K562 (cell line): ENCODE measurements around the gene UBE2L3. TPM values are rescaled to one million over a fixed set of nuclear protein-coding genes. Genes with fewer than 3 reads are reported as not detected.

Source experiments
- BCL6 ChIP-seq: fragments of 250-450 bp; sonication (Bioruptor Pico); IDR thresholded peaks from 2 replicates; pipeline ENCODE4 v1.4.0; 2020
- CBFB ChIP-seq: sonication (generic); formaldehyde crosslinking; IDR thresholded peaks from 2 replicates; pipeline ENCODE4 v1.4.0; 2020; ENCODE audit warnings: mild to moderate bottlenecking, missing genetic modification reagents
- CHD4 ChIP-seq: fragments of 200-600 bp; sonication (generic); IDR thresholded peaks from 3 replicates; pipeline ENCODE4 v1.6.1; 2012; ENCODE audit warnings: low read depth, mild to moderate bottlenecking, mixed read lengths, low read length, inconsistent platforms; ENCODE audit not compliant: insufficient read depth, insufficient replicate concordance, poor library complexity, severe bottlenecking
- EGR1 ChIP-seq: fragments of 450-650 bp; conservative IDR thresholded peaks from 2 replicates; pipeline ENCODE4 v1.6.1; 2017; ENCODE audit warnings: mild to moderate bottlenecking
- GTF2F1 ChIP-seq: IDR thresholded peaks from 2 replicates; pipeline ENCODE4 v1.6.1; 2011; ENCODE audit warnings: low read depth, low read length, improper control_type of control experiment
- HMG20B ChIP-seq: fragments of 250-450 bp; sonication (Bioruptor Pico); IDR thresholded peaks from 2 replicates; pipeline ENCODE4 v1.5.0; 2021; ENCODE audit warnings: mild to moderate bottlenecking
- HMGN3 ChIP-seq: IDR thresholded peaks from 2 replicates; pipeline ENCODE4 v1.6.1; 2011; ENCODE audit warnings: borderline replicate concordance, low read depth, mild to moderate bottlenecking, mixed read lengths, low read length; ENCODE audit not compliant: insufficient read length; ENCODE audit errors: extremely low read depth
- JUN ChIP-seq, 2 experiments: sonication (generic) in 1 of 2; formaldehyde crosslinking in 1 of 2; IDR thresholded peaks; 2 replicates each; pipeline versions ENCODE4 v1.6.1 to v1.8.0; 2012 to 2022; ENCODE audit warnings: borderline replicate concordance in 2 of 2, mild to moderate bottlenecking in 2 of 2, improper control_type of control experiment in 1 of 2, low read depth in 1 of 2, low read length in 1 of 2, missing genetic modification reagents in 1 of 2
- KAT7 ChIP-seq: sonication (generic); formaldehyde crosslinking; IDR thresholded peaks from 2 replicates; pipeline ENCODE4 v1.8.0; 2022; ENCODE audit warnings: missing genetic modification reagents, mild to moderate bottlenecking, borderline replicate concordance
- MAFG ChIP-seq: fragments of 450-650 bp; conservative IDR thresholded peaks from 2 replicates; pipeline ENCODE4 v1.6.1; 2016; ENCODE audit warnings: missing genetic modification characterization, missing compliant biosample characterization
- MXI1 ChIP-seq: IDR thresholded peaks from 2 replicates; pipeline ENCODE4 v1.6.1; 2011; ENCODE audit warnings: low read depth, mild to moderate bottlenecking, improper control_type of control experiment, low read length
- OTX1 ChIP-seq: fragments of 450-650 bp; formaldehyde crosslinking; IDR thresholded peaks from 2 replicates; pipeline ENCODE4 v1.4.0; 2022; ENCODE audit warnings: mild to moderate bottlenecking
- PCBP2 ChIP-seq: fragments of 200-400 bp; formaldehyde crosslinking; IDR thresholded peaks from 2 replicates; pipeline ENCODE4 v1.6.1; 2018; ENCODE audit warnings: low read length, low read depth, mild to moderate bottlenecking, moderate library complexity; ENCODE audit not compliant: poor library complexity, severe bottlenecking
- RAD51 ChIP-seq: fragments of 450-650 bp; IDR thresholded peaks from 2 replicates; pipeline ENCODE4 v1.7.1; 2016; ENCODE audit warnings: low read depth, mild to moderate bottlenecking, borderline replicate concordance
- SAP30 ChIP-seq: fragments of 200-600 bp; sonication (generic); IDR thresholded peaks from 2 replicates; pipeline ENCODE4 v1.6.1; 2012; ENCODE audit warnings: borderline replicate concordance, low read depth, mild to moderate bottlenecking, moderate library complexity, low read length, control low read depth, inconsistent platforms; ENCODE audit not compliant: insufficient read depth, poor library complexity, severe bottlenecking
- SMARCA4 ChIP-seq: fragments of 450-650 bp; IDR thresholded peaks from 2 replicates; pipeline ENCODE4 v1.6.1; 2016
- TCF3 ChIP-seq: sonication (generic); formaldehyde crosslinking; IDR thresholded peaks from 2 replicates; pipeline ENCODE4 v1.4.0; 2020; ENCODE audit warnings: mild to moderate bottlenecking, missing genetic modification reagents
- U2AF1 ChIP-seq: fragments of 200-400 bp; formaldehyde crosslinking; optimal IDR thresholded peaks from 2 replicates; pipeline ENCODE3; 2017; ENCODE audit warnings: mild to moderate bottlenecking, low read depth, low read length, moderate library complexity
- XRCC4 ChIP-seq: IDR thresholded peaks from one replicate; pipeline ENCODE4 v1.6.1; 2011; ENCODE audit not compliant: insufficient read depth, insufficient read length; ENCODE audit errors: extremely low read depth
- ZNF589 ChIP-seq: fragments of 200-800 bp; sonication (Bioruptor generic); IDR thresholded peaks from 2 replicates; pipeline ENCODE4 v1.6.1; 2016; ENCODE audit warnings: low read depth, missing genetic modification characterization, missing compliant biosample characterization
- polyA plus RNA-seq, 8 experiments: library from polyadenylated mRNA; depleted of rRNA in 4 of 8; stranded (reverse) in 5 of 8; unstranded in 3 of 8; fragments of >200 nt; fragmentation: Nextera tagmentation in 2 of 8; fragmentation: Illumina TruSeq in 1 of 8; extraction: Ambion mirVana in 2 of 8; extraction: Trizol in 1 of 8; gene quantifications; 2 replicates each; pipeline versions ENCODE4 v1.2.1 to v1.2.3, GENCODE V29; 2011 to 2014; ENCODE audit warnings: inconsistent platforms in 1 of 8, missing spikeins in 1 of 8
- total RNA-seq, 7 experiments: library from RNA; depleted of rRNA in 6 of 7; stranded (reverse); fragments of >200 nt in 6 of 7; fragmentation: Illumina TruSeq in 2 of 7; extraction: Trizol in 2 of 7; gene quantifications; 2 replicates each; pipeline versions ENCODE4 v1.2.1 to v1.2.3, GENCODE V29; 2011 to 2021; ENCODE audit warnings: low replicate concordance in 1 of 7
- TF ChIP-seq, protein P1 (sequence below): fragments of 250-450 bp; sonication (Bioruptor Pico); IDR thresholded peaks from 2 replicates; pipeline ENCODE4 v1.4.0; 2020; ENCODE audit warnings: mild to moderate bottlenecking
- TF ChIP-seq, protein P2 (sequence below): IDR thresholded peaks from 2 replicates; pipeline ENCODE4 v1.6.1; 2011; ENCODE audit not compliant: insufficient read length; ENCODE audit errors: extremely low read depth
- TF ChIP-seq, protein P3 (sequence below): sonication (generic); formaldehyde crosslinking; IDR thresholded peaks from 2 replicates; pipeline ENCODE4 v1.8.1; 2023; ENCODE audit warnings: mild to moderate bottlenecking, missing genetic modification reagents

UBE2L3 gene
- total and polyA plus RNA-seq, 9 of the 15 experiments (the other 6 are each of a cell fraction or from before 2014, with no cell fraction given): 215 to 625 (median 285) TPM

DNA sequence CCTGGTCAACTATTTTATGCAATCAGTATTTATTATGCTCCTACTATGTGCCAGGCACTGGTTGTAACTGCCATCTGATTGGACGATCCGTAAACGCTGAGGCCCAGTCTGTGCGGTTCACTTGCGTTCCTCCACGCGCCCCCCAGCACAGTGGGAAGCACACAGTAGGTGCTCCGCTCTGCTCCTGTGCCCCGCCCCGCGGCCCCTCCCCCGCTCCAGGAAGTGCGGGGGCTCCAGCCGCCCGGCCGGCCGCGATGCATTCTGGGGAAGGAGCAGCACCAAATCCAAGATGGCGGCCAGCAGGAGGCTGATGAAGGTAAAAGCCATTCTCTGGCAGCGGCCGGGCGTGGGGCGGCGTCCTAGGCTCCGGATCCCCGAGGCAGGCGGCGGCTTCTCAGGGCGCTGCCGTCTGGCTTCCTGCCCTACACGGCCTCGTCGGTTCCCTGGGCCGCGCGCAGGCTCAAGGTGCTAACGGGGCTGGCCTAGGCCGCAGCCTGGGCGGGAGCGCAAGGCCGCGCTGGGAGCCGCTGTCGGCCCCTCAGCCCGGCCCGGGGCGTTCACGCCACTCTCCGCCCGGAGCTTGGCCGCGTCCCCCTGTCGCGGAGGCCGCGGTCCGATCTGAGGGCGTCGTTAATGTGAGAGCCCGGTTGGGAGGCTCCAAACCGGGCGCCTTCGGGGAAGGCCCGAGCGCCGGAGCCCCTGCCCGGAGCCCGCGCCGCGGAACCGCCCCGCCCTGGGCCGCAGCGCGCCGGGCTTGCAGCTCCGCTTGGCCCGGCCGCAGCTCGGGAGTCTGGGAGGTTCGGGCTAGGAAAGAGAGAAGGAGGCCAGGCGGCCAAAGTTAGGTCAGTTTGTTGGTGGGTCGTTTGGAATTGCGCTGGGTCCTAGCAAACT lies at the start of gene UBE2L3 (continued):
- TF ChIP-seq XRCC4: no peak
- TF ChIP-seq EGR1: no peak
- TF ChIP-seq BCL6 (CRISPR knock-in tag): peak; percentile 71; the same call in 1 of the 2 replicates
- no peak for TF ChIP-seq RAD51
- peak; percentile 53; the same call in 1 of the 2 replicates for TF ChIP-seq MXI1
- TF ChIP-seq CBFB (CRISPR knock-in tag): no peak
- TF ChIP-seq TCF3: no peak
- TF ChIP-seq, protein P1, sequence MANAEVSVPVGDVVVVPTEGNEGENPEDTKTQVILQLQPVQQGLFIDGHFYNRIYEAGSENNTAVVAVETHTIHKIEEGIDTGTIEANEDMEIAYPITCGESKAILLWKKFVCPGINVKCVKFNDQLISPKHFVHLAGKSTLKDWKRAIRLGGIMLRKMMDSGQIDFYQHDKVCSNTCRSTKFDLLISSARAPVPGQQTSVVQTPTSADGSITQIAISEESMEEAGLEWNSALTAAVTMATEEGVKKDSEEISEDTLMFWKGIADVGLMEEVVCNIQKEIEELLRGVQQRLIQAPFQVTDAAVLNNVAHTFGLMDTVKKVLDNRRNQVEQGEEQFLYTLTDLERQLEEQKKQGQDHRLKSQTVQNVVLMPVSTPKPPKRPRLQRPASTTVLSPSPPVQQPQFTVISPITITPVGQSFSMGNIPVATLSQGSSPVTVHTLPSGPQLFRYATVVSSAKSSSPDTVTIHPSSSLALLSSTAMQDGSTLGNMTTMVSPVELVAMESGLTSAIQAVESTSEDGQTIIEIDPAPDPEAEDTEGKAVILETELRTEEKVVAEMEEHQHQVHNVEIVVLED: 0 out of 2 replicates have a peak, but pooled peaks have one; percentile 59
- TF ChIP-seq, protein P2, sequence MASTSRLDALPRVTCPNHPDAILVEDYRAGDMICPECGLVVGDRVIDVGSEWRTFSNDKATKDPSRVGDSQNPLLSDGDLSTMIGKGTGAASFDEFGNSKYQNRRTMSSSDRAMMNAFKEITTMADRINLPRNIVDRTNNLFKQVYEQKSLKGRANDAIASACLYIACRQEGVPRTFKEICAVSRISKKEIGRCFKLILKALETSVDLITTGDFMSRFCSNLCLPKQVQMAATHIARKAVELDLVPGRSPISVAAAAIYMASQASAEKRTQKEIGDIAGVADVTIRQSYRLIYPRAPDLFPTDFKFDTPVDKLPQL: no peak
- no peak for TF ChIP-seq ZNF589 (CRISPR knock-in tag)
- TF ChIP-seq SMARCA4: no peak
- peak; percentile 87 for TF ChIP-seq OTX1 (CRISPR knock-in tag)
- TF ChIP-seq CHD4: peak; percentile 100
- no peak for TF ChIP-seq U2AF1
- peak; percentile 31; the same call in 1 of the 2 replicates for TF ChIP-seq JUN (IDR thresholded peaks at IDR 0.05; ENCODE audit: borderline replicate concordance, low read depth, low read length)
- TF ChIP-seq JUN (CRISPR knock-in tag; IDR thresholded peaks at IDR 0.05; ENCODE audit: borderline replicate concordance): no peak
- TF ChIP-seq MAFG (tag): no peak
- peak; percentile 93 for TF ChIP-seq GTF2F1
- TF ChIP-seq PCBP2: no peak
- TF ChIP-seq HMGN3: no peak
- TF ChIP-seq, protein P3, sequence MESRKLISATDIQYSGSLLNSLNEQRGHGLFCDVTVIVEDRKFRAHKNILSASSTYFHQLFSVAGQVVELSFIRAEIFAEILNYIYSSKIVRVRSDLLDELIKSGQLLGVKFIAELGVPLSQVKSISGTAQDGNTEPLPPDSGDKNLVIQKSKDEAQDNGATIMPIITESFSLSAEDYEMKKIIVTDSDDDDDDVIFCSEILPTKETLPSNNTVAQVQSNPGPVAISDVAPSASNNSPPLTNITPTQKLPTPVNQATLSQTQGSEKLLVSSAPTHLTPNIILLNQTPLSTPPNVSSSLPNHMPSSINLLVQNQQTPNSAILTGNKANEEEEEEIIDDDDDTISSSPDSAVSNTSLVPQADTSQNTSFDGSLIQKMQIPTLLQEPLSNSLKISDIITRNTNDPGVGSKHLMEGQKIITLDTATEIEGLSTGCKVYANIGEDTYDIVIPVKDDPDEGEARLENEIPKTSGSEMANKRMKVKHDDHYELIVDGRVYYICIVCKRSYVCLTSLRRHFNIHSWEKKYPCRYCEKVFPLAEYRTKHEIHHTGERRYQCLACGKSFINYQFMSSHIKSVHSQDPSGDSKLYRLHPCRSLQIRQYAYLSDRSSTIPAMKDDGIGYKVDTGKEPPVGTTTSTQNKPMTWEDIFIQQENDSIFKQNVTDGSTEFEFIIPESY: peak; percentile 95
- peak; percentile 98 for TF ChIP-seq SAP30
- no peak for TF ChIP-seq HMG20B
- TF ChIP-seq KAT7 (CRISPR knock-in tag): no peak
